GM21526 (cell line): Measurements from ENCODE around the gene LAMC3.

Source experiments
- ATAC-seq: cut with Tn5 transposase; IDR thresholded peaks from one replicate; pipeline ENCODE4 v1.9.1; 2021; ENCODE audit warnings: moderate library complexity; ENCODE audit not compliant: unreplicated experiment, low FRiP score

The LAMC3 gene

GRCh38 chr9:131039129-131039954 lies 30.4 kb downstream of the LAMC3 start:
- ATAC-seq: no peak

DNA sequence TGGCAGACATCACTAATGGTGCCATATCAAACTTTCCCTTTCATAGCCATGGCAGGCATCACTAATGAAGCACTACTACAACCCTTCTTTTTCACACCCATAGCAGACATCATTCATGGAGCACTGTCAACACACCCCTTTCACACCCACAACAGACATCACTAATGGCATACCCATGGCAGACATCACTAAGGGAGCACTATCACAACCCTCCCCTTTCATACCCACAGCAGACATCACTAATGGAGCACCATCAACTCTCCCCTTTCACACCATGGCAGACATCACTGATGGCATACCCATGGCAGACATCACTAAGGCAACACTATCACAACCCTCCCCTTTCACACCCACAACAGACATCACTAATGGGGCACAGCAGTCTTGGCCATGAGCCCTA lies 33.7 kb downstream of the LAMC3 start:
- ATAC-seq: no peak

DNA sequence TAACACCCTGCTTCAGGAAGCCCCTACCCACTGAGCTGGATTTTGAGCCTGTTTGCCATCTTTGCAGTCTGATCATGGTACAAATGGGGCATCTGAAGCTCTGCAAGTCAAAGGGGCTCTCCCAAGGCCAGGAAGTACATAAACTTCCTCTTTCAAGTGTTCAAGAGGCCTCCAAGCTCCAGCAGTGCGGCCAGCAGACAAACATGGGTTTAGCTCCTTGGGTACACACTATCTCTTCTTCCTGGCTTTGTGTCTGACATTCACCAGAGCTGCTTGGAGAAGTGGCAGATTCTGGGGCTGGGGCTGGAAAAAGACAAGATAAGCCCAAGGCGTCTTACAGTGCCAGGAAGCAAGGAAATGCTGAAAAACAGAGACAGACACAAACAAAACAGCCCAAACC lies 34.1 kb downstream of the LAMC3 start:
- ATAC-seq: no peak

- no peak for ATAC-seq
Observed at GRCh38 chr9:131043646-131044045, 34.7 kb downstream of the LAMC3 start.

- no peak for ATAC-seq
Observed at GRCh38 chr9:131045300-131046092, 36.5 kb downstream of the LAMC3 start.

- no peak for ATAC-seq
Observed at GRCh38 chr9:131046093-131046380, 37.1 kb downstream of the LAMC3 start.

- no peak for ATAC-seq
Observed at GRCh38 chr9:131046581-131047202, 37.7 kb downstream of the LAMC3 start.

DNA sequence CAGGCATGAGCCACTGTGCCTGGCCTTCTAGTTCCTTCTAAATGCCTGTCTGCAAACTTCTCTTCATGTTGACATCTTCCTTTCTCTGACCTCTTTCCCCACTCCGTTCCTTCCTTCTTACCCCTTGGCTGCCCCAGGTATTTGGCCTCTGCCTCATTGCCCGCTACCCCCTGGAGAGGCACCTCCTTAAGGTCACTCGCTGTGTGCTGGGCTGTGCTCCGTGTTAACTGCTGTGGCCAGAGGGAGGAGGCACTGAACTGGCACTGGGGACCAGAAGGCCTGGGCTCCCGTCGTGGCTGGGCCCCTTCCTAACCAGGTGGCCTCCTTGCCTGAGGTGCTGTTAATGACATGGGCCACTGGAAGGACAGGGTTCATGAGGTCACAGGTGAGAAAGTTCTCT lies 39.4 kb downstream of the LAMC3 start:
- no peak for ATAC-seq

GRCh38 chr9:131048820-131049219 lies 39.8 kb downstream of the LAMC3 start:
- no peak for ATAC-seq

DNA sequence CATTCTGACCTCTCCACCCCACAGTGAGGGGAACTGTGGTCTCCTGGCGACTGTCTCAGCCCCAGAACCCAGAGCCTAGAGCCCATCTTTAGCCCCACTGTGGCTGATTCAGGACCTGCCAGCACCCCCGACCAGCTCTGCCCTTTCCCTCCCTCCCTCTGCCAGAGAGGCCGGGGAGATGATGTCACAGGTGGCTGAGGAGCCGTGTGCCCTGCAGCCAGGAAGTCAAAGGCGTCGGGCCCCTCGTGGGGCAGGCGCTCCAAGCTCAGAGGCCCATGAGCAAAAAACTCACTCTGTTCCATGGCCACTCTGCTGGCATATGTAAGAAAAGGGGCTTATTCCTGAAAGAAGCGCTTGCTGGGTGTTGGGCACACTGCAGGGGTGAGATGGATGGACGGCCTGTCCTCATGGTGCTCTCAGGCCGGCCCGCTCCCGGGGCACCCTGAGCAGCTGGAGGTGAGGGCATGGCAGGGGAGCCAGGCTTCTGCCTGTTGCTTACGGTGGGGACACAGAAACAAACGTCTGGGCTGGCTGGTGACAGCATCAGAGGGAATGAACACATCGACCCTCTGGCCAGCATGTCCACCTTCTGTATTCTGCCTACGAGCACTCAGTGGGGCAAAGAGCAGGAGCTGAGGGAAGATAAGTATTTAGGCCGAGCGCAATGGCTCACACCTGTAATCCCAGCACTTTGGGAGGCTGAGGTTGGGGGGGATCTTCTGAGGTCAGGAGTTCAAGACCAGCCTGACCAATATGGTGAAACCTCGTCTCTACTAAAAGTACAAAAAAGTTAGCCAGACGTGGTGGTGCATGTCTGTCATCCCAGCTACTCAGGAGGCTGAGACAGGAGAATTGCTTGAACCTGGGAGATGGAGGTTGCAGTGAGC lies 41.1 kb downstream of the LAMC3 start:
- ATAC-seq: no peak

GRCh38 chr9:131050831-131051230 lies 41.9 kb downstream of the LAMC3 start:
- no peak for ATAC-seq

- no peak for ATAC-seq
Observed at GRCh38 chr9:131051592-131052517, 42.9 kb downstream of the LAMC3 start.

- ATAC-seq: no peak
Observed at GRCh38 chr9:131053896-131054295, 44.9 kb downstream of the LAMC3 start.

DNA sequence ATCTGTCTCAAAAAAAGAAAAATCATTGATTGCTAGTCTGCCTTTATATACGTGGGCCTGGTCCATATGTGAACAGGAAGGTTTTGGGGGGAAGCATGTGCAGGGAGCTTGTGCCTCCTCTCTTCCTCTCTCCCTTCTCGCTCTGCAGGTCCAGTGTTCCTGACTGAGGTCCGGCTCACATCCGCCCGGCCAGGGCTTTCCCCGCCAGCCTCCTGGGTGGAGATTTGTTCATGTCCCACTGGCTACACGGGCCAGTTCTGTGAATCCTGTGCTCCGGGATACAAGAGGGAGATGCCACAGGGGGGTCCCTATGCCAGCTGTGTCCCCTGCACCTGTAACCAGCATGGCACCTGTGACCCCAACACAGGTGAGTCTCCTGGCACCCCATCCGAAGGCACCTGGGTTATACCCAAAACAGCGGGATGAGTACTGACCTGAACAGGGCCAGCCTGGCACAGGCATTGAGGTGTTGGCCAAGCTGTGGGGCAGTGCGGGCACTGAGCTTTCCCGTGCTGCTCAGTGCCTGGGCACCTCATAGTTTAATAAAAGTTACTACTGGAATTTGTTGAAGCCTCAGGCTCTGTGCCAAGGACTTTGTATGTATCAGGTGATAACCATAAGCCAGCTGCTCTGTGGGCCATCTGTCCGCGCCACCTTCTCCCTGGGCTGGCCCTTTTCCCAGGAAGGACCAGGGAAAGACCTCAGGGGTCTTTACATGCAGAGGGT lies 48.0 kb downstream of the LAMC3 start:
- no peak for ATAC-seq

GRCh38 chr9:131060900-131061630 lies 52.1 kb downstream of the LAMC3 start:
- ATAC-seq: no peak

DNA sequence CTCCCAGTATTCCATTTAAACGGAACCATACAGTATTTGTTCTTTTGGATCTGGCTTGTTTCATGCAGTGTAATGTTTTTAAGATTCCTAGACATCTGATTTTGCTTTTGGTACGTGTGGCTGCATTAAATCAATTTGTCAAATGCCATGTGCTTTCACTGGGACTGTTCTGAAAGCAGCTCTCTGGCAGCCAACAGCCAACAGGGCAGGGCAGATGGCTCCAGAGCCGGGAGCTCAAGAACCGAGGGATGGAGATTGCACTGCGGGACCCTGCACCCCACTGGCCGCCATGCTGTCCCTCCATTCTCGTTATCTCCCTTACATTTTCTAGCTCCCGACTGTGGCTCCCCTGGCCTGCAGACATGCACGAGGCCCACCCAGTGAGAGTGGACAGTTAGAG lies 54.0 kb downstream of the LAMC3 start:
- ATAC-seq: no peak

DNA sequence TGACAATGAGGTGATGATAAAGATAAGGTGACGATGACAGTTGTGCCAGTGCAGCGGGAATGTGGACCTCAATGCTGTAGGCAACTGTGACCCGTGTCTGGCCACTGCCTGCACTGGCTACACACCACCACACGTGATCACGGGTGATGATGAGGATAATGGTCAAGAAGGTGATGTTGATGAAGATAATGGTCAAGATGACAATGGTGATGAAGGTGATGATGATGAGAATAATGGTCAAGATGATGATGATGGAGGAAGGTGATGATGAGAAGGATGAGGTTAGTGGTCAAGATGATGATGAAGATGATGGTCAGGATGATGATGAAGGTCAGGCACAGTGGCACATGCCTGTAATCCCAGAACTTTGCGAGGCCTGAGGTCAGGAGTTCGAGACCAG lies 56.6 kb downstream of the LAMC3 start:
- ATAC-seq: no peak

DNA sequence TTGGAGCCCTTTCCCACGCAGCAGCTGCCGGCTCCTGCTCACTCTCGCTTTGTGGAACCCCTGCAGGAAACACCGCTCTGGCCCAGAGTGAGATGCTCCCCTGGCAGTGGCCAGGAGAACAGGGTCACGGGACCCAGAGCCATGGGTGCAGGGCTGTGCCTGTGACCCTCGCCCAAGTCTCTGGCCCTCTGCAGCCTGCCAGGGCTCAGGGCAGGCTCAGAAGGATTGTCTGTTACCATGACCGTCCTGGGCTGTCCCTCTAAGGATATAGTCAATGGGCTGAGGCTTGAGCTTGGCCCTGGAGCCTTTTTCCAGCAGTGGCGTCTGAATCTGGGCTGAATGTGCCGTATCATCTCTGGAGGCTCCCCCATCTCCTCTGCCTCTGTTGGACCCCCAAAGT lies 58.7 kb downstream of the LAMC3 start:
- no peak for ATAC-seq
